HFFc6 (cell line): ENCODE measurements around the gene PACS2. TPM values are rescaled to one million over a fixed set of nuclear protein-coding genes. Genes with fewer than 3 reads are reported as not detected.

ENCODE experiments used
- DNase-seq: peaks from one replicate; pipeline ENCODE4 v3.0.0-alpha.2; 2018
- H3K27ac Mint-ChIP-seq: 2 replicates; pipeline ENCODE4 v1.8.0; 2020; ENCODE audit warnings: mild to moderate bottlenecking, mixed read lengths
- H3K27me3 Mint-ChIP-seq: 2 replicates; pipeline ENCODE4 v1.8.0; 2021; ENCODE audit warnings: mild to moderate bottlenecking, moderate library complexity, mixed read lengths; ENCODE audit not compliant: insufficient read depth
- H3K36me3 Mint-ChIP-seq: 2 replicates; pipeline ENCODE4 v1.8.0; 2021; ENCODE audit warnings: low read depth, mixed read lengths
- H3K4me1 Mint-ChIP-seq: 2 replicates; pipeline ENCODE4 v1.8.0; 2020; ENCODE audit warnings: low read depth, mixed read lengths
- H3K4me3 Mint-ChIP-seq: 2 replicates; pipeline ENCODE4 v1.8.0; 2020; ENCODE audit warnings: mild to moderate bottlenecking, moderate library complexity, mixed read lengths
- H3K9me3 Mint-ChIP-seq: 2 replicates; pipeline ENCODE4 v1.8.0; 2020; ENCODE audit warnings: mild to moderate bottlenecking, mixed read lengths
- CTCF ChIP-seq: fragments of 200-600 bp; sonication (generic); IDR thresholded peaks from 2 replicates; pipeline ENCODE4 v1.5.0; 2021; ENCODE audit warnings: antibody characterized with exemption, mild to moderate bottlenecking
- total RNA-seq, 6 experiments: library from RNA; stranded (reverse); fragmentation: NEBNext Ultra II Directional; extraction: Animal tissue kit (Norgen Biotek cat#: 25700); gene quantifications; 2 replicates in 1 of 6; 3 replicates in 5 of 6; pipeline ENCODE4 v1.2.3, GENCODE V29; 2021

PACS2 gene
- total RNA-seq, 6 experiments from 2014 or later = 33.5 to 38.5 (median 35.2) TPM

GRCh38 chr14:105365681-105366080 lies 51.1 kb downstream of the PACS2 start:
- Mint-ChIP-seq H3K27me3 (peaks cover under 1% of the 10 kb centered on the region; the same call in 1 of the 2 replicates), H3K4me3 (no peak overlapping the region), H3K9me3 (no peaks in the 10 kb centered on the region), H3K27ac (no peak overlapping the region), H3K36me3 (peaks cover 5% of the 10 kb centered on the region; the same call in 1 of the 2 replicates), H3K4me1 (peaks cover 6% of the 10 kb centered on the region; the same call in 1 of the 2 replicates)
- no peak for DNase-seq
- no peak for TF ChIP-seq CTCF

- no peak for DNase-seq
- no peak for TF ChIP-seq CTCF
- H3K9me3 Mint-ChIP-seq = no peaks in the 10 kb centered on the region
- H3K27ac Mint-ChIP-seq = no peak overlapping the region
- H3K4me3 Mint-ChIP-seq = no peak overlapping the region
- H3K27me3 Mint-ChIP-seq = peaks cover 2% of the 10 kb centered on the region; the same call in 1 of the 2 replicates
- H3K4me1 Mint-ChIP-seq = peaks cover 6% of the 10 kb centered on the region; the same call in 1 of the 2 replicates
- H3K36me3 Mint-ChIP-seq = no peaks in the 10 kb centered on the region; the same call in 1 of the 2 replicates
These were observed 52.0 kb downstream of the PACS2 start for GRCh38 chr14:105366386-105367074.

GRCh38 chr14:105367116-105368031 lies 52.8 kb downstream of the PACS2 start:
- Mint-ChIP-seq H3K4me1 (peaks cover 6% of the 10 kb centered on the region; the same call in 1 of the 2 replicates), H3K27me3 (peaks cover 2% of the 10 kb centered on the region; the same call in 1 of the 2 replicates), H3K4me3 (no peak overlapping the region)

GRCh38 chr14:105368032-105368417 lies 53.5 kb downstream of the PACS2 start:
- Mint-ChIP-seq H3K27me3 (peaks cover 2% of the 10 kb centered on the region; the same call in 1 of the 2 replicates), H3K36me3 (no peaks in the 10 kb centered on the region; the same call in 1 of the 2 replicates), H3K9me3 (no peaks in the 10 kb centered on the region), H3K4me1 (peaks cover 6% of the 10 kb centered on the region; the same call in 1 of the 2 replicates), H3K27ac (no peak overlapping the region), H3K4me3 (no peak overlapping the region)
- no peak for TF ChIP-seq CTCF
- DNase-seq = no peak

More at GRCh38 chr14:105367116-105368031, 52.8 kb downstream of the PACS2 start:
- no peak for DNase-seq
- no peaks in the 10 kb centered on the region; the same call in 1 of the 2 replicates for H3K36me3 Mint-ChIP-seq
- no peak for TF ChIP-seq CTCF
- H3K27ac Mint-ChIP-seq = no peak overlapping the region
- H3K9me3 Mint-ChIP-seq = no peaks in the 10 kb centered on the region

GRCh38 chr14:105368426-105368825 lies 53.9 kb downstream of the PACS2 start:
- DNase-seq = no peak
- TF ChIP-seq CTCF = no peak
- H3K9me3 Mint-ChIP-seq = no peaks in the 10 kb centered on the region
- H3K27ac Mint-ChIP-seq = no peak overlapping the region
- peaks cover 6% of the 10 kb centered on the region; the same call in 1 of the 2 replicates for H3K4me1 Mint-ChIP-seq
- H3K27me3 Mint-ChIP-seq = peaks cover 2% of the 10 kb centered on the region; the same call in 1 of the 2 replicates
- no peak overlapping the region for H3K4me3 Mint-ChIP-seq
- H3K36me3 Mint-ChIP-seq = no peaks in the 10 kb centered on the region; the same call in 1 of the 2 replicates
